Thyroid gland (tissue), 4 donors: ENCODE data around the gene FBXO30. TPM values are rescaled to one million over a fixed set of nuclear protein-coding genes. Genes with fewer than 3 reads are reported as not detected.
A peak's percentile ranks its signal among the peaks of the same experiment; 100 is the strongest.

Experiments used
- DNase-seq, 2 donors: peaks; one replicate each; pipeline ENCODE4 v3.0.0-alpha.2; 2019
- H3K27ac ChIP-seq, 3 donors: fragments of 200-600 bp; sonication (generic); 1 replicate in 2 of 3; 2 replicates in 1 of 3; pipeline ENCODE4 v1.5.1; 2016 to 2019; ENCODE audit warnings: mild to moderate bottlenecking in 1 of 3, moderate library complexity in 1 of 3
- H3K27me3 ChIP-seq: fragments of 200-600 bp; sonication (generic); one replicate; pipeline ENCODE4 v1.5.1; 2019
- H3K36me3 ChIP-seq, 2 donors: fragments of 200-600 bp; sonication (generic); one replicate each; pipeline ENCODE4 v1.5.1; 2016 to 2019
- H3K4me1 ChIP-seq, 2 donors: fragments of 200-600 bp; sonication (generic); one replicate each; pipeline ENCODE4 v1.5.1; 2017 to 2019
- H3K4me3 ChIP-seq, 3 donors: fragments of 200-600 bp; sonication (generic); replicated peaks in 1 of 3; 1 replicate in 2 of 3; 2 replicates in 1 of 3; pipeline ENCODE4 v1.5.1; 2016; ENCODE audit warnings: mild to moderate bottlenecking in 1 of 3
- H3K9me3 ChIP-seq: fragments of 200-600 bp; sonication (generic); one replicate; pipeline ENCODE4 v1.5.1; 2017
- POLR2A ChIP-seq, 2 donors: fragments of 450-650 bp; IDR thresholded peaks; one replicate each; pipeline ENCODE4 v1.6.1; 2017; ENCODE audit warnings: antibody characterized with exemption in 2 of 2, mild to moderate bottlenecking in 2 of 2, moderate library complexity in 1 of 2
- WGBS, 2 donors: methylation state at CpG; one replicate each; pipeline ENCODE4 v1.1.5; 2017; 5-methylcytosine and 5-hydroxymethylcytosine counted together
- intact Hi-C: fragments of 100-400 bp; cut with DNase I; formaldehyde crosslinking; loops from one replicate; pipeline ENCODE4 v1.15.1; 2023
- total RNA-seq, 4 donors: library from RNA; depleted of rRNA; stranded (reverse); fragments of >200 nt; gene quantifications; one replicate each; pipeline ENCODE4 v1.2.3, GENCODE V29; 2016
- TF ChIP-seq, protein P1 (sequence below), 6 experiments: fragments of 200-600 bp in 3 of 6; fragments of 450-650 bp in 3 of 6; sonication (generic) in 3 of 6; IDR thresholded peaks; one replicate each; pipeline ENCODE4 v1.5.1; 2016 to 2019; ENCODE audit warnings: antibody characterized with exemption in 6 of 6, mild to moderate bottlenecking in 2 of 6, inconsistent platforms in 1 of 6, moderate library complexity in 1 of 6

Gene FBXO30
- total RNA-seq, 4 donors from 2014 or later, result 18.8 to 33.3 (median 20.8) TPM

DNA sequence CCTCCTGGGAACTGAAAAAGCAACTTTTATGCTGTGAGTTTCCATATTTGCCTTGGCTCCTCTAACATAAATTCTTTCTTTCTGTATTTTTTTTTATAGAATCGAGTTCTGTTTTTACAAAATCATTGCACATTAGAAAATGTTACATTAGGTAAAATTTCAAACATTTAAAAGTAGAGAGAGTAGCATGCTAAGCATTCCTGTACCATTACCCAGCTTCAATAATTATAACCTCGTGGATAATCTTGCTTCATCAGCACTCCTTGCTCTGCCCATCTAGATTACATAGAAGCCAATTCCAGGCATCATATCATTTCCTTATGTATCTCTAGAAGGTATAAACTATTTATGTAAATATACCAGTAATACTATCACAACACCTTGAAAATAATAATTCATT, 15.4 kb upstream of the FBXO30 start:
- Histone ChIP-seq H3K9me3 (no peaks in the 10 kb centered on the region), H3K4me3 (no peak overlapping the region), H3K4me1 (no peaks in the 10 kb centered on the region), H3K27ac (no peak overlapping the region), H3K36me3 (no peaks in the 10 kb centered on the region), H3K27me3 (no peaks in the 10 kb centered on the region)
- no peak for TF ChIP-seq POLR2A (IDR thresholded peaks at IDR 0.05)
- TF ChIP-seq, protein P1, sequence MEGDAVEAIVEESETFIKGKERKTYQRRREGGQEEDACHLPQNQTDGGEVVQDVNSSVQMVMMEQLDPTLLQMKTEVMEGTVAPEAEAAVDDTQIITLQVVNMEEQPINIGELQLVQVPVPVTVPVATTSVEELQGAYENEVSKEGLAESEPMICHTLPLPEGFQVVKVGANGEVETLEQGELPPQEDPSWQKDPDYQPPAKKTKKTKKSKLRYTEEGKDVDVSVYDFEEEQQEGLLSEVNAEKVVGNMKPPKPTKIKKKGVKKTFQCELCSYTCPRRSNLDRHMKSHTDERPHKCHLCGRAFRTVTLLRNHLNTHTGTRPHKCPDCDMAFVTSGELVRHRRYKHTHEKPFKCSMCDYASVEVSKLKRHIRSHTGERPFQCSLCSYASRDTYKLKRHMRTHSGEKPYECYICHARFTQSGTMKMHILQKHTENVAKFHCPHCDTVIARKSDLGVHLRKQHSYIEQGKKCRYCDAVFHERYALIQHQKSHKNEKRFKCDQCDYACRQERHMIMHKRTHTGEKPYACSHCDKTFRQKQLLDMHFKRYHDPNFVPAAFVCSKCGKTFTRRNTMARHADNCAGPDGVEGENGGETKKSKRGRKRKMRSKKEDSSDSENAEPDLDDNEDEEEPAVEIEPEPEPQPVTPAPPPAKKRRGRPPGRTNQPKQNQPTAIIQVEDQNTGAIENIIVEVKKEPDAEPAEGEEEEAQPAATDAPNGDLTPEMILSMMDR (IDR thresholded peaks at IDR 0.05), result no peak
- no peak for DNase-seq
- 74 to 82% methylated on average over 2 of the region's 2 CpGs for WGBS, 2 donors
- intact Hi-C loops, result no loop called here

DNA sequence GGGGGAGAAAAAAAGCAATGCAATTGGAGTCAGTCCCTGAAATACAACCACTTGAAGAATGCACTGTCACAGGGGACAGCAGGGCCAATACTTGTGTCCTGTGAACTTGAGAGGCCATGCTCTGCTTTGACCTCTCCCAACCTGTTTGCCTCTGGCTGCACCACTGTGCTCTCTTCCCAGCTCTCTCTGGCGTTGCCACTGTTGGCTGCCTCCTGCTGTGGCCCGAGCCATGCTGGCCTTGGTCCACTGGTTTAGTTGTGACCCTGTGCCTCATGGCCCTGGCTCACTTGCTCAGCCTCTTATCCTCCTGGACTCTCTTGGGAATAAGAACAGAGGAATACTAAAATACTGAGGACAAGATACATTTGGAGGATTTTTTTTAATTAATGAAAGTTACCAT, 14.5 kb upstream of the FBXO30 start:
- Histone ChIP-seq H3K4me3 (no peak overlapping the region), H3K9me3 (no peaks in the 10 kb centered on the region), H3K36me3 (no peaks in the 10 kb centered on the region), H3K4me1 (no peaks in the 10 kb centered on the region), H3K27me3 (no peaks in the 10 kb centered on the region), H3K27ac (no peak overlapping the region)
- TF ChIP-seq, protein P1 (IDR thresholded peaks at IDR 0.05), result no peak
- TF ChIP-seq POLR2A (IDR thresholded peaks at IDR 0.05), result no peak
- intact Hi-C loops, result no loop called here
- DNase-seq, result peak; percentile 26 to 64
- 45 to 46% methylated on average over 2 of the region's 2 CpGs for WGBS, 2 donors

DNA sequence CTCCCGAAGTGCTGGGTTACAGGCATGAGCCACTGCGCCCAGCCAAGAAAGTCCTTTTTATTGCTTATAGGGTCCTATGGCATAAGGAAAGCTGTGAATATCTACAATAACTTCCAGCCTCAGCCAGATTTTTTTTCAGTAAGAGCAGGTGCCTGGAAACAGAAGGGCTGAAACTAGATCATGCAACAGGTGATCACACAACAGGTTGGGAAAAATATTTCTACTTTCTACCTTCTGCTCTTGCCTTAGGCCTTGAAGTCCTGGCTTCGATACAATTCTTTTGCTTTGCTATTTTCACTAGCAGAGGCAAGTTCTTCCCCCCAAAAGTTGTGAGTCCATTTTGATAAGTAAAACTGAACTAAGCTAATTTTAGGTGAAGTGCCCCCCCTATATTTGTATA, 9.7 kb upstream of the FBXO30 start:
- Histone ChIP-seq H3K27me3 (no peaks in the 10 kb centered on the region), H3K36me3 (no peaks in the 10 kb centered on the region), H3K4me3 (no peak overlapping the region), H3K27ac (no peak overlapping the region), H3K9me3 (no peaks in the 10 kb centered on the region), H3K4me1 (no peaks in the 10 kb centered on the region)
- DNase-seq, result no peak
- 91 to 99% methylated on average over 3 of the region's 3 CpGs for WGBS, 2 donors
- intact Hi-C loops, result no loop called here
- TF ChIP-seq POLR2A (IDR thresholded peaks at IDR 0.05), result no peak
- TF ChIP-seq, protein P1 (IDR thresholded peaks at IDR 0.05), result no peak

DNA sequence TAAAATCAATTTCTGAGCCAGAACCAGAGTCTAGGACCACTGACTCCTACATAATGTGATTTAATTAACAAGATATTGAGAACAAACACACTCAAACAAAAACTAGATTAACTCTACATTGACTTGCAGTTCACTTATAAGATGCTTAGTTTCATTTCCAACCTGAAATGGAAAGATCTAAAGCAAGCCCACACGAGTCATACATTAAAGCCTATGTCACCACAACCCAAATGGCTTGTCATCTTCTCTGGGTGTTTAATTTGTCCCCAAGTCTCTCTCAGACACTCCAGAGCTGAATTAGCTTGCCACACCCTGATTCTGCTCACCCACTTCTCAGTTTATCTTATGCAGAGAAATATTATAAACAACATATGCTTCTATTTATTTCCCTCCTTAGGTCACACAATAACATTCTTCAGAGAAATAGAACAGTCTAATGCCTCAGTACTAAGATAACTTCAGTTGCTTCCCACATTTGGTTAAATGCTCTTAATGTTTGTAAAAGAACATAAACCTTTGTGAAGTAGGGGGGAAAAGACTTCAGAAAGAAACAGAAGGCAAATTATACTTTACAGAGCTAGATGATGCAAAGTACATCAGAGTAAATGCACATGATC, 8.8 kb upstream of the FBXO30 start:
- H3K9me3 ChIP-seq, result no peaks in the 10 kb centered on the region

DNA sequence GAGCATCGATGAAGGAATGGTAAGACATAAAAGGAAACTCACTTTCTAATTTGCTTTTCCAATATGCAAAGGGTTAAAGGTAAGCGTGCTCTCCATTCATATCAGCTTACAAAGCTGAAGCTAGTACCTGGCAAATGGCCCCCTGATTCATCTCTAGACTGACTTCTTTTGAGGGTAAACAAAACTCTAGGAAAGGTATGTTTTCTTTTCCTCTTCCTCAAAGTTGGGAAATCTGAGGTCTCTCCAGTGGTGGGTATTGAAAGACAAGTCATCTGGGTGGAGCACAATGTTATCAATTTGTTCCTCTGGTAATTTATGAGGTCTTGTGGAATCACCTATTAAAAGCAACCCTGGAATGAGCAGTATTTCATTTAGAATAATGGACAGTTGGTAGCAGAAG, 7.9 kb upstream of the FBXO30 start:
- no peak overlapping the region for H3K4me3 ChIP-seq
- no peaks in the 10 kb centered on the region for H3K4me1 ChIP-seq
- H3K27ac ChIP-seq, result no peak overlapping the region
- H3K36me3 ChIP-seq, result no peaks in the 10 kb centered on the region
- no peaks in the 10 kb centered on the region for H3K9me3 ChIP-seq
- intact Hi-C loops, result no loop called here
- WGBS, 2 donors, result 94 to 98% methylated on average over 2 of the region's 2 CpGs
- TF ChIP-seq, protein P1 (IDR thresholded peaks at IDR 0.05), result no peak
- no peak for TF ChIP-seq POLR2A (IDR thresholded peaks at IDR 0.05)
- DNase-seq, result no peak
- no peaks in the 10 kb centered on the region for H3K27me3 ChIP-seq

More for the DNA sequence above, 8.8 kb upstream of the FBXO30 start:
- H3K4me1 ChIP-seq, result no peaks in the 10 kb centered on the region
- H3K36me3 ChIP-seq, result no peaks in the 10 kb centered on the region
- H3K27me3 ChIP-seq, result no peaks in the 10 kb centered on the region
- intact Hi-C loops, result no loop called here
- H3K4me3 ChIP-seq, result no peak overlapping the region
- 72 to 83% methylated on average over 1 of the region's 1 CpG for WGBS, 2 donors
- DNase-seq, result no peak
- no peak overlapping the region for H3K27ac ChIP-seq
- TF ChIP-seq, protein P1 (IDR thresholded peaks at IDR 0.05), result no peak
- no peak for TF ChIP-seq POLR2A (IDR thresholded peaks at IDR 0.05)
